Measurements from ENCODE around the gene UBXN10.

Gene UBXN10

GRCh38 chr1:20233866-20234265 lies 48.0 kb downstream of the UBXN10 start:
- no peak overlapping the region for H3K4me3 ChIP-seq (replicated peaks; ENCODE audit: low read depth, low read length)
- no peak for TF ChIP-seq CTCF (IDR thresholded peaks at IDR 0.05; ENCODE audit: low read length, missing control alignments)
- no peak for DNase-seq (ENCODE audit: low read depth)

- no peak overlapping the region for H3K4me3 ChIP-seq (replicated peaks; ENCODE audit: low read depth, low read length)
- DNase-seq (ENCODE audit: low read depth), result no peak
- TF ChIP-seq CTCF (IDR thresholded peaks at IDR 0.05; ENCODE audit: low read length, missing control alignments), result no peak
These were observed 49.1 kb downstream of the UBXN10 start for GRCh38 chr1:20234788-20235535.

GRCh38 chr1:20237646-20238045 lies 51.8 kb downstream of the UBXN10 start:
- no peak overlapping the region for H3K4me3 ChIP-seq (replicated peaks; ENCODE audit: low read depth, low read length)
- TF ChIP-seq CTCF (IDR thresholded peaks at IDR 0.05; ENCODE audit: low read length, missing control alignments), result no peak
- DNase-seq (ENCODE audit: low read depth), result no peak

GRCh38 chr1:20240012-20240411 lies 54.1 kb downstream of the UBXN10 start:
- TF ChIP-seq CTCF (IDR thresholded peaks at IDR 0.05; ENCODE audit: low read length, missing control alignments), result no peak
- no peak overlapping the region for H3K4me3 ChIP-seq (replicated peaks; ENCODE audit: low read depth, low read length)
- no peak for DNase-seq (ENCODE audit: low read depth)

GRCh38 chr1:20242890-20243479 lies 57.1 kb downstream of the UBXN10 start:
- no peak for TF ChIP-seq CTCF (IDR thresholded peaks at IDR 0.05; ENCODE audit: low read length, missing control alignments)
- no peak for DNase-seq (ENCODE audit: low read depth)
- no peak overlapping the region for H3K4me3 ChIP-seq (replicated peaks; ENCODE audit: low read depth, low read length)

All from fibroblast of pulmonary artery (primary cell).